HG03469 (cell line): Measurements from ENCODE around the gene KLK12.
"Not testable (repeated sequence)": the region's sequence is repeated elsewhere in the genome, so short reads cannot be mapped to it uniquely, and the experiment has no call there.

ENCODE experiments used
- ATAC-seq: cut with Tn5 transposase; IDR thresholded peaks from one replicate; pipeline ENCODE4 v1.9.1; 2021; ENCODE audit warnings: mild to moderate bottlenecking, moderate library complexity, moderate number of reproducible peaks; ENCODE audit not compliant: unreplicated experiment

Gene KLK12

GRCh38 chr19:51016798-51017683 is 17.8 kb downstream of the KLK12 start:
- ATAC-seq = no peak

DNA sequence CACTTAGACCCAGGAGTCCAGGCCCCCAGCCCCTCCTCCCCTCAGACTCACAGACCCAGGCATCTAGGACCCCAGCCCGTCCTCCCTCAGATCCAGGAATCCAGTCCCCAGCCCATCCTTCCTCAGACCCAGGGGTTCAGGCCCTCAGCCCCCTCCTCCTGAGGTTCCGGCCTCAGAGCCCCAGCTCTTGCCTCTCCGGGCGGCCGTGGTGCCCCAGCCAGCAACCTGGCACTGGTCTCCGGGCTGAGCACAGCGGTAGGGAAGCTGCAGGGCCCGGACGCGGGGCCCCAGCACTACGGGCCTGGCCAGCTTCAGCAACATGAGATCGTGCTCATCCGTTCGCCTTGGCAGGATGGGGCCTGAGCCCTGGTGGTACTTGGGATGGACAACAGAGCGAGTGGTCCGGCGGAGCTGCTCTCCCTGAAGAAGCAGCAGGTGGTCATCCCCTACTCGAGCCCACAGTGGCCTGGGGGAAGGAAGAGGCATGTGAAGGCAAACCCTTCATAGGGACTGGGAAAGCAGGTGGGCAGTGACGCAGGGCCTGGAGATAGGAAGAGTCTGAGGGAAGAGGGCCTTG is 19.0 kb downstream of the KLK12 start:
- ATAC-seq = no peak

DNA sequence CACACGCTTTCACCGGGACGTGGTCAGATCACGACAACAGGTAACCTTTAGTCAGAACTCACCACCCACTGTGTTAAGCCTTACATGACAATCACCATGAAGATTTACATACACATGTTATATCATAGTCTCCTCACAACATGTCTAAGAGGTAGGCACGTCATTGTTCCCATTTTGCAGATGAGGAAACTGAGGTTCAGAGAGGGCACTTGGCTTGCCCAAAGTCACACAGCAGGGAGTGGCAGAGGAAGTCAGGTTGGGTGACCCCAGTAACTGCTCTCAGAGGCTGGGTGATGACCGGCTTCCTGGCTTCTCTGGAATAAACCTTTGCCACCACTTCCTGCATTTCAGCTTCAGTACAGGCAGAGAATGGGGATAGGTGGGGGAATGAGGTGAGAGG is 20.6 kb downstream of the KLK12 start:
- no peak for ATAC-seq

DNA sequence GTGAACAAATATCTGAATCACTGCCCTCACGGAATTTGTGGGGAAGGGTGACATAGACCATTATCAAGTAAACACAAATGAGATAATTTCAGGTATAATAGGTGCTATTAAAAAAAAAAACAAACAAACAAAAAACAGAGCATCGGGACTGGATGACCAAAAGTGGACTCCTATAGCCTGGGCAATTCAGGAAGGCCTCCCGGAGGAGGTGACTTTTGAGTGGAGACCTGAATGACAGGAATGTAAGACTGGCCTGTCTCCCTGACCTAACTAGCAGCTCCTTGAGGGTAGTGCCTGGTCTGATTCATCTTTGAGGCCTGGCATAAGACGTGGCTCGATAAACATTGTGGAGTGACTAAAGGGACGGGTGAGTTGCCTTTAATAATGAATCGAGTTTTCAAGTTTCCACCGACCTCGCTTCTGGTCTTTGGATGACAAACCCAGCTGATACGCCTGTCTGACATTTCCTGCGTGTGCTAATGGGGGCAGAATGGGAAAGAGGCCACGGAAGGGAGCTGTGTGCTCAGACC is 22.1 kb downstream of the KLK12 start:
- ATAC-seq = no peak

GRCh38 chr19:51010066-51010795 is 24.6 kb downstream of the KLK12 start:
- ATAC-seq = no peak

DNA sequence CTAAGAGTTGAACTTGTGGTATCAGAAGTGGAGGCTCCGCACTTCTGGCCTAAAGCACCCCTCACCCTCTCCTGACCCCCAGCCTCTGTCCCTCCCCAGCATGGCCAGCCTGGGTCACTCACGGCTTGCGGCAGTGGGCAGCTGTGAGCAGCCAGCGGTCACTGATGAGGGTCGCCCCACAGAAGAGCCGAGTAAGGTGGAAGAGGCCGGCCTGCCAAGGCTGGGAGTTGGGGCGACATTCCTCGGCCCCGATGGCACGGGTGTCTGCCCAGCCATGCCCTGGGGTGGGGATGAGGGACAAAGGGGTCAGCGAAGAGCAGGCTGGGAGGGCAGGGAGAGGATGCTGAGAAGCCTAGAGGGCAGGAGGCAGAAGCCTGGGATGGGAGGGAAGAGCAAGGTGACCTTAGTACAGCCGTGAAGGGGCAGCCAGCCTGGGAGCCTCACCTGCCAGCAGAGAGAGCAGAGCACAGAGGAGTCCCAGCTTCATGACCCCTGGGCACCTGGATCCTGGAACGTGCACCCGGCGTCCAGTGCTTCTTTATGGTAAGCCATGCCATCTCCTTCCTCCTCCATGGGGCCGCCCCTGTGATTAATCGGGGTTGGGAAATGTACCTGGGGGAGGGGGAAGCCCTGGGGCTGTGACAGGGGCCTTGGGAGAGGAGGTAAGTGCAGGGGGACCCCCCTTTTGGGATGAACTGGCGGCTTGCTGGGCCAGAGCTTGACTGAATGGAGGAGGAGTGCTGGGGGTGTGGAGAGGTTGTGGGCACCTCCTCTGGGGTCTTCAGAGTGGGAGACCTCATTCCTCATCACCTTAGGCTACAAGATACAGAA is 25.5 kb downstream of the KLK12 start:
- ATAC-seq = no peak

GRCh38 chr19:51007488-51007887 is 27.3 kb downstream of the KLK12 start:
- ATAC-seq = no peak

DNA sequence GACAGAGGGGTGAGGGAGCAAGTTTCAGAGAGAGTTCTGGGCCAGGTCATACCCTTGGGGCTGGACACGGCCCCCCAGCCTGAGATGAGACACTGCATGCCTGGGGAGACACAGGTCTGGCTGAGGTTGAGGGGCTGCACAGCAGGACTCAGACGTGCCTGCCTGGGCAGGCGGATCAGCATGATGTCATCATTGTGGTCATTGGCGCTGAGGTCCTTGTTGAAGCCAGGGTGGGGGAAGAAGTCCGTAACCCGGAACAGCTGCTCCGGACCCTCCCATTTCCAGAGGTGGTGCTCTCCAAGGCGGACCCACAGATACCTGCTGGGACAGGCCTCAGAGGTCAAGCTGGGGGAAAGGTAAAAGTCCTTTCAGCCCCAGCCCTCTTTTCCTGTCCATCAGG is 28.4 kb downstream of the KLK12 start:
- ATAC-seq = no peak

DNA sequence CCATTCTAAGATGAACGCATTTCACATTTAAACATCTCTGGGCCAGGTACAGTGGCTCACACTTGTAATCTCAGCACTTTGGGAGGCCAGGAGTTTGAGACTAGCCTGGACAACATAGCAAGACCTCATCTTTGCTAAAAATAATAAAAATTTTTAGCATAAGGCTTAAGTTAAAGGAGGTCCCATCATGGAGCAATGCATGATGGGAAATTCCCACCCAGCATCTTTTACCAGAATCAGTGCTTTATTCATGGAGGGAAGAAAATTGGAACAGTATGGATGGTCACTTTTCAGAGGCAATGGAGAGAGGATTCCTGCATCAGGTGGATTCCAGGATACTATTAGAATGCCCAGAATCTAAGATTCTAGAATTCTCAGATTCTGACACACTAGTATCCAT is 29.6 kb downstream of the KLK12 start:
- no peak for ATAC-seq

- ATAC-seq = no peak
Observed at GRCh38 chr19:51003316-51003715, 31.5 kb downstream of the KLK12 start.

GRCh38 chr19:51002542-51003311 is 32.1 kb downstream of the KLK12 start:
- ATAC-seq = no peak

DNA sequence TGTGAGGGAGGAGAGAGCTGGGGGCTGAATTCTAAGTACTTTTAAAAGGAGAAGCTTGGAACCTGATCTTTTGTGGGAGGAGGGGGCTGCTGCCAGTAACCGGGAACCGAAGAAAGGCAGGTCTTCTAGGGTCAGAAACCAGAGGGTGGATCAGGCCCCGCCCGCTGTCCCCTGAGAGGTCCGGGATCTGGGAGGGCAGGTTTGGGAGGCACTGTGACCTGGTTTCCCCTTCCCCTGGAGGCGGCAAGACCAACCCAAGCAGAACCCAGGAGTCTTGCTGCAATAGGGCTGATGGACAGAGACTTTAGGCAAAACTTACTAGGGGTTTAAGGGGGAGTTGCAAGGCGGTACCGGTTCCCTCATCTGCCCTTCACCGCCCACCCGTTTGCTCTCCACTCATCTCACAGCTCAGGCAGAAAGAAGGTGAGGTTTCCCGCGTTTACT is 32.7 kb downstream of the KLK12 start:
- ATAC-seq = no peak

- no peak for ATAC-seq
Observed at GRCh38 chr19:51001515-51001914, 33.3 kb downstream of the KLK12 start, which contains the start of gene KLK8. Gene KLK8 (minus strand): TSS chr19:51001604. CDS start chr19:51001167, 437 bp downstream.

DNA sequence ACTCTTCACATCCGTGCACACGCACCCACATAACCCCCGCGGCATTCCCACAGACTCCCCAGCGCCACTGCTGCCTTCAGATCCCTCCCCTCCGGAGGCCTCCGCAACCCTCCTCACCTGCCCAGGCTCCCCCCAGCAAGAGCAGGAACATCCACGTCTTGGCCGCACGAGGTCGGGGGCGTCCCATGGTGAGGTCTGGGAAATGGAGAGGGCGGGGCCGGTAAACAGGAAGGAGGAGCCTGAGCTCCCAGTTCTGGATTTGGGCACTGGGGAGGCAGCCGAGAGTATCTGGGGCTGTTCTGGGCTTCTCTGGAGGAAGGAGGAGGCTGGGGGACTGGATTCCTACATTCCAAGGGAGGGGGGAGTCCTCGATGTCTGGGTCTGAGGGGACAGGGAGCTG is 33.8 kb downstream of the KLK12 start:
- no peak for ATAC-seq

DNA sequence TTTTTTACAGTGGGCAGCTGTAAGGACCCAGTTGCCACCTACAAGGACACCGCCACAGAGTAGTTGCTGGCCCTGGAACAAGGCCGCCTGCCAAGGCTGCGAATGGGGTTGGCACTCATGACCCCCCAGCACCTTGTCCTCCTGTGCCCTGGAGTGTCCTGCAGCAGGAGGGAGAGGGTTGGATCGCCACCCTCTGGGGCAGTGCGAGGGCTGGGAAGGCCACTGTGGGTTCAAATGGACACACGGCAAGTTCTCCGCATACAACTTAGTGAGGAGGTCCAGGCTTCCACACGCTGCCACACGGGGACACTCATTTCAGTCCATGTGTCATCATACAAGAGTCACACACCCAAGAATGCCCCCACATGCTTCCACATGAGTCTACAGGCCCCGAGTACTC is 34.4 kb downstream of the KLK12 start:
- ATAC-seq = no peak

GRCh38 chr19:50998686-50999085 is 36.1 kb downstream of the KLK12 start:
- ATAC-seq = no peak

DNA sequence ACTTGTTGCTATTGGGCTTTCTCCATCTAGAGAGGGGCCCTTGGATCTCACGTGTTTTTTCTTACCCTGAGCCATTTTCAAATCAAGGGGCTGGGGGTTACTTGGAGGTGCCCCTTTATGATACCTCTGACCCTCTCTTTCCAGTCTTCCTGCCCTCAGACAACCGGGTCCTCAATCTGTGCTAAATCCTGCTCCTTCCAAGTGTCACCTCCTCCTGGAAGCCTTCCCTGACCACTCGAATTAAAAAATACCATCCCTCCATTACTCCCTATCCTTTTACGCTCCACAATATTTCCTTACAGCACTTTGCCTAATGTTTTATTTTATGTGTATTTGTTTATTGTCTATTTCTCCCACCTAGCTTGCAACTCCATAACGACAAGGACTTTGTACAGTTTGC is 36.7 kb downstream of the KLK12 start:
- ATAC-seq = no peak

DNA sequence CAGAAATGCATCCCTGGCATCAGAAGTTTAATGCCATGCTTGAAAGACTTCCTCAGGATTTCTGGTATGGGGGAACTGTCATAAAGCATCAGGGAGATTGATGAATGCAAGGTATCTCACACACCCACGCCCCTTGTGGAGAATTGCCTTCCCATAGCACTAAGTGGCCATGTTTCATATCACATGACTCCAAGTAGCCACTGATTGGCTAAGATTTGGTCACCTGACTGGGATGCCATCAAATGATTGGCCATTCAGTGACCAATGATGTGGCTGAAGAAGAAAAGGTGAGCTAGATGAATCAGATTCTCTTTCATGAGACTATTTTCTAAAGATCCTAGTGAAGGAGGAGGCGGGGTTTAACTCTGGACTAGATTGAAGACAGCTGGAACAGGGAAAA is 40.7 kb downstream of the KLK12 start:
- ATAC-seq = no peak

DNA sequence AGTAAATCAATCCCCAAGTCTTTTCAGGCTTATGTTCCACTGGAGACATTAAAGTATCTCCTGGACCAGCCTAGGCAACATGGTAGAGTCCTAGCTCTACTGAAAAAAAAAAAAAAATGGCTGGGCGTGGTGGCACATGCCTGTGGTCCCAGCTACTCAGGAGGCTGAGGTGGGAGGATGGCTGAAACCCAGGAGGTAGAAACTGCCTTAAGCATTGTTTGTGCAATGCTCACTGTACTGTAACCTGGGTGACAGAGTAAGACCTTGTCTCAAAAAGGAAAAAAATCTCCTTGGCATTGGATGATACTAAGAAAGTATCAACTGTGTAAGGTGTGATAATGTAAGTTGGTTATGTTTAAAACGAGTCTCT is 42.2 kb downstream of the KLK12 start:
- ATAC-seq = no peak

GRCh38 chr19:50984416-50984815 is 50.4 kb downstream of the KLK12 start:
- not testable (repeated sequence) for ATAC-seq
